CD4-positive, alpha-beta T cell treated with Interleukin-2 at 100 ng/mL for 4 hours (primary cell): ENCODE results near the gene MAPKAP1.

Experiments used
- DNase-seq: peaks from one replicate; pipeline ENCODE4 v3.0.0-alpha.2; 2020; ENCODE audit warnings: low spot score

MAPKAP1 gene

DNA sequence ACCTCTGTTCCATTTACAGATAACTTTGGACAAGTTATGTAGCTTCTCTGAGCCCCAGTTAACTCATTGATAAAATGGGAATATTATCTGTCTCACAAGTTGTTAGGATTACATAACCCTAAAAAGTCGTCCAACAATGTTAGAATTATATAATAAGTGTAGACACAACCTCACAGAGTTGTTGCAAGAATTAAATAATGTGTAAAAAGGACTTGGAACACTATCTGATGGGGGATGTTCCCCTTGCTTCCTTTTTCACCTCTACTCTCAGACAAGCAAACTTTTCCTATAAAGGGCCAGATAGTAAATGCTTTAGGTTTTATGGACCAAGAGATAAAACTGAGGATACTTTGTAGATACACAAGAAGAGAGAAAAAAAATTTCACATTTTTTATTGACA lies 251.9 kb downstream of the MAPKAP1 start:
- no peak for DNase-seq

DNA sequence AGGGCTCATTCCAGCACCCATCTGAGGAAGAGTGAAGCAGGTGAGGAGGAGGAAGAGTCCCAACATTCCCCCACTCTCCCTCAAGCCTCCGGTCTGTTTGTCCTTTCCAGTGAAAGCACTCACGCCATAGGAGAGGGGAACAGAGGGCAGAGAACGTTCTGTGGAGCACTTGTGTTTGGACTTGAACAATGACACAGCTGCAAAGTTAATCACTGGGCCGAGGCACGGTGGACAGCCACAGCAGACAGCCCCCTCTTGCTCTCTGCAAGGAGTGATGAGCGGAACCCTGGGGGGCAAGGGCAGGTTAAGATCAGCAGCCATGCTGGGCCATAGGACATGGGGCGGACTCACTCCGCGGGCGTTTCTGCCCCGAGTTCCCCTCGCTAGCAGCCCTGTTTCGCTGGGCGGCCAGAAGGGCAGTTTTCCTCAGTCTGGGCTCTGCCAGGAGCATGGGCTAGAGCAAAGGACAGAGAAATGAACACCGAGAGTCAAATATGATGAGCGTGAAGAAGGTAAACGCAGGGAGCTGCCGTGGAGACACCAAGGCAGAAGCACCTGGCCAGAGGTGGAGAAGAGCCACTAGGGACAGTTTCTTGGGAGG lies 259.7 kb downstream of the MAPKAP1 start:
- DNase-seq, result no peak

DNA sequence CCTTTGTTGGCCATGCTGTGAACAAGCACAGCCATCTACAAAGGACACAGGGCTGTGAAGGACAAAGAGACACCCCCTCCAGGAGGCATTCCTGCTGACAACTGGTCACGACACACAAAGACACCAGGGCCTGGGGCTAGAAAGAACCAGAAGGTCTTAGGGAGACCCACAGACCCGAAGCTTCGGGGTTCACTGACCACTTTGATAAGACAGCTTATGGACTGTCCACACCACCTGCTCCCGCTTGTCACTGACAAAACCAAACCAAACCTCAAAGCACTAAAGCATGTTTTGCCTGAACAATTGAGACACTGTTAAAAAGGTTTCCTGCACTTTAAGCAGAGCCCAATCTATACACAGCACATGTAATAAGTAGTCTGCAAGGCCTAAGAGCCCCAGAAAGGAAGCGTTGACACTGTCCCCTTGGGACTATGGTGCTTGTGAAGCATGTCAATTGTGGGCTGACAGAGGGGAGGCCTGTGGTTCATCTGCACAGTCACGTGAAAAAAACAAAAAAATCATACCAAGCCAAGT lies 260.4 kb downstream of the MAPKAP1 start:
- no peak for DNase-seq

DNA sequence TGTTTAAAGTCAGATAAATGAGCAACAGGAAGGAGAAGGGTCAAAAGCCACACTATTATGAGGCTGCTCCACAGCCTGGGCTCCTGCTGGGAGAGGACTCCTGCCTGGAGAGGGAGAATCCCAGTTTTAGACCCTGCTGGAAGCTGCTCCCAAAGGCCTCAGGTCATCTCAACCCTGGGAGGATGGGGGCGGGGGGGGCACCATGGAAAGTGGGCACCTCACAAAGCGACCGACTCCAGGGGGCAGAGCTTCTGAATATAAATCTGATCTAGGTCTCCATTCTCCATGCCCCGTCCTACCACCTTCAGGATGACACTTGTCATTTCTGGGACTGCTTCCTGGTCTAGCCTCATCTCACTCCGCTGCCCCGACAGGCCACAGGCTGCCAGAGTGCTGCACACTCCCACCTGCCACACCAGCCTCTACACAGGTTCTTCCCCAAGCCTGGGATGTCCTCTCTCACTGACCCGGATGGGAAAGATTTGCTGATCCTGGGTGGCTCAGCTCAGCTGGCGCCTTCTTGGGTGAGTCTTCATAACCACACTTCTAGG lies 262.0 kb downstream of the MAPKAP1 start:
- no peak for DNase-seq

DNA sequence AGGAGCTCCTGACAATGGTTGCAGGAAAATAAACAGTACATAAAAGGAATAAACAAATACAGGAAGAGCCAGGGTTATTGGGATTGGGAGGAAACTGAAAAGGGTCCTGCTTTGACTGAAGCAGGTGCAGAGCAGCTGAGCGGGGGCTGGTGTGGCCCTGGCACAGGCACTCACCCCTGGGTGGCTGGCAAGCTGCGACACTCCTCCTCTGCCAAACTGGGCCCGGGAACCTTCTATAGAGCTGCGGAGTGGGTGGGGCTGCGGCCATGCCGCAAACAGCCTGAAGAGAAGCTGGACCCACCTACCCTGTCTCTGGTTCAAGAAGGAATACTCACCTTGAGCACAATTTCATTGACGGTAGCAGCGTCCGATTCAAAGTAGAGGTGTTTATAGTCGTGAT lies 262.8 kb downstream of the MAPKAP1 start:
- no peak for DNase-seq

DNA sequence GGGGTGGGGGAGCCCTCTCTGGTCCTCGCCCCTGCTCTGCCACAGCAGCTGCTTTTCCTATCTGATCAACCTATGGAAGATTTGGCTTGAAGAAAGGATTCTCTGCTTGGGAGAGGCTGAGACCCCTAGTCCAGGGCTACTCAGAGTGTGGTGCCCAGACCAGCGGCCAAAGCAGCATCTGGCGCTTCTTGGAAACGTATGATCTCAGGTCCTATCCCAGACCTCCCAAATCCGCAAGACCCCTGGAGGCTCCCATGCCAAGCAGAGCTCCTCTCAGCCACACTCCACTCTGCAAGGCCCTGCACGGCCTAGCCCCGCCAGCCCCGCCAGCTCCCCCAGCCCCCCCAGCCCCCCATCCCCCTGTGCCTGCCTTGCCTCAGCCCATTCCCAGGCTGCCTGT lies 263.6 kb downstream of the MAPKAP1 start:
- no peak for DNase-seq

DNA sequence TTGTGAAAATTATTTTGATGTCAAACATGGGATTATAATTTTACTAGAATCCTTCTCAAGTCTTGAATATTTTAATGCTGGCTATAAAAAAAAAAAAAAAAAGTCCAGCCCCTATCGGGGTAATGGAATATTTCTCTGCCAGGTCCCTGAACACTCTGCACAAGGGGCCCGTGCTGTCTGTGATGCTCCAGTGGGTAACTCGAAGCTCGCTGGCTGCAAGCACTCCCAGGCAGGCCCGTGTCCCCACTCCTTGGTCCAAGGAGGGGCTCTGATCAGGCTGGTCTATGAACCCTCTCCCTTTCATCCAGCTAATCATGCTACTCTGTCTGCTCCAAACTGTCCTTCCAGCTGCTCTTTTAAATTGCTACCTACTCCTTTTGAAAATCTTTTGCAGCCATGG lies 264.6 kb downstream of the MAPKAP1 start:
- no peak for DNase-seq

DNA sequence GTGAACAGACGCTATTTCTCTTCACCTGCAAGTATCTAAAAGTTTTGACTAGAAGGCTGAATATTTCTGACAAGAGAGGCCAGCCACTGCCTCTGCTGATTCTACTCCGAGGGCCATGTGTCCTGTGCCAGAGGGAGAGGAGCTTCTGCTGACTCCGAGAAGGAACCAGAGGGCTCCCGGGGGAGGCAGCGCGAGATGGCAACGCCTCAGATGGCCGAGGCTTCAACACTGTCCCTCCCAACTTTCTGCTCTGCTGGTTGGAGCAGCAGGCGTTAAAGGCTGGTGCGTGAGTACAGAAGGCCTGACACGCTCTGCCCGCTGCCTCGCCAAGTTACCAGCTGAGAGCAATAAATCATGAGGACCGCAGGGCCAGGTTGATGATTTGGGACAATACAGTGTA lies 266.6 kb downstream of the MAPKAP1 start:
- no peak for DNase-seq

DNA sequence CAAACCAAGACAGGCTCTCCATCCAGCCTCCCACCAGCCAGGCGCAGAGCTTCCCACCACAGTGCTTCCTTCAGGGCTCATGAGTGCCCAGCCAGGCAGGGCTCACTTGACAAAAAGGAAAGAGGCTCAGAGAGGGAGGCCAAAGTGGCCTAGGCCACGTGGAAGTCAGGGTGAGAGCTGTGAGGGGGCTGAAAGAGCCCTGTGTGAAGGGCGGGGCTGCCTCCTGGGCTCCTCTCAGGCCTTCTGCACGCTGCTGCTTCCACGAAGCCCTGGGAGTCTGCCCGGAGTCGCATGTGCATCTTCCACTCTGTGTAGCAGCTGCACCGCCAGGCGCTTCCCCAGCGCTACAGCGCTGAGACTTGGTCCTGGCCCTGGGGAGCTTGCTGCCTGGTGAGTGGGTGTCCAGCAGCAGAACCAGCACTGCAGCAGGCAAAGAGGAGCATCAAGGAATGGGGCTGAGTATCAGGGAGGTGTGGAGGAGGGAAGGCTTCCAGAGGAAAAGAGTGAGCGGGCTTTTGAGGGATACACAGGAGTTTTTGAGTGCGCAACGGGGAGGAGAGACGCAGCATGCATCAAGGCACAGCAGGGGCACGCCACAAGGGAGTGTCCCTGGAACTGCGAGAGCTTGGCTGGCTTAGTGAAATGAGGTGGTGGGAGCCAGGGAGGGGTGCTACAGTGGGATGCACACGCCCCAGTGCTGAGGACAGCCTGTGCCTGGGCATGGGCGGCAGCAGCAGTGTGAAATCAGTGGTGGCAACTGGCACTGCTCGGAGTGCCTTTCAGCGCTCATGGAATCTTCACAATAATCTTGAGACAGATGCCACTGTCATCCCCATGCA lies 267.4 kb downstream of the MAPKAP1 start:
- no peak for DNase-seq

DNA sequence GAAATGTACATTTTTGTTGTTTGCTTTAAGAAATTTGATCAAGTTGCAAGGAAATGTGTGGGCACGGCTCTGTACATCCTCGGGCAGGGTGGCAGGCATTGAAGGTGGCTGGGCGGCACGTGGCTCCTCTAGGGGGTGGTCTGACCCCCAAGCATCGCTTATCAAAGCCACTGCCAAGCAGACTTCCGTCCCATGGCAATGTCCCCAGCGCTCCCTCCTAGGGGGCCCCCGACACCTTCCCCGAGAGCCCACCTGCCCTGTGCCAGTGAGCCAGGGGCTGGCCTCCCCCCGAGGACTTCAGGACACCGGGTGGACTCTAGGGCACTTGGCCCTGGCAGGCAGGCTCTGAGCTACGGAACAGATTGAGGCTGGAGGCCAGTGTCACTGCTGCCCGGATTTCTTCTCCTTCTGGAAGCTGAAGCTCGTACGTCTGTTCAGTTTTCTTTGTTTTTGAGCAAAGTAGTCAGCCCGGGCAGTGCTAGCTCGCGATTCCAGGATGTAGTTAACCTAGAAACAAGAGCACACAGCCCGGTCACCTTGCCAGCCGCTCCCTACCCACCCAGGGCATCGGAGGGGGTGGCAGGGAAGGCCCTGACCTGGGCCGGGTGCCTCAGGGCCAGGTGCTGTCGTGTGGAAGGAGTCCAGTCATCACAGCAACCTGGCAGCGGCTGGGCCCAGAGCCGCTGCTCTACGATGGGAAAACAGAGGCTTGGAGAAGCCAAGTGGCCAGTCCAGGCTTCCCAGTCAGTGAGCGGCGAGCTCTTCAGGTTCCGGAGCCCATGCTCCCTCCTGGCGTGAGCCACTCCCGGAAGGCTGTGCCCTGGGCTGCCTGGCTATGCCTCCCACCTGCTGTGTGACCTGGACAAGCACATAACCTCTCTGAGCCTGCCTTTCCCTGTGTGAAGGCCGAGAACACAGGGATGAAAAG lies 268.2 kb downstream of the MAPKAP1 start:
- DNase-seq, result no peak

DNA sequence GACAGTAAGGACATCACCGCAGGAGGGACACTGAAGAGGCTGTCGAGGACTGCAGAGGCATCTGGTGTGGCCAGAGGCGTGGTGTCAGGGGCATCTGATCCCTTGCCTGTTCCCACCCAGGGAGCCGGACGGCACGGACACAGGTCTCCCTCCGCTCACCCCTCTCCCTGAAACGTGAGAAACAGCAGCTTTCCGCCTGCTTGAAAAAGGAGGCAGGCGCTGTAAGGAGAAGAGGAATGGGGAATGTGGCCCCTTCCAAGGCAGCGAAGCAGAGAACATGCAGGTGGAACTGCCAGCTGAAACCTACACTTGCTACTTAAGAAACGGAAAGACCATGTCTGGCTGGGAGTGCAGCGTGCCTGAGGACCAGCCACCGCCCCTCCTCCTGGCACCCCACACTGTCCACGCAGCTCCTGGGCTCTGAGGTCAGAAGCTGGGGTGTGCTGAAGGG lies 269.2 kb downstream of the MAPKAP1 start:
- DNase-seq, result no peak

DNA sequence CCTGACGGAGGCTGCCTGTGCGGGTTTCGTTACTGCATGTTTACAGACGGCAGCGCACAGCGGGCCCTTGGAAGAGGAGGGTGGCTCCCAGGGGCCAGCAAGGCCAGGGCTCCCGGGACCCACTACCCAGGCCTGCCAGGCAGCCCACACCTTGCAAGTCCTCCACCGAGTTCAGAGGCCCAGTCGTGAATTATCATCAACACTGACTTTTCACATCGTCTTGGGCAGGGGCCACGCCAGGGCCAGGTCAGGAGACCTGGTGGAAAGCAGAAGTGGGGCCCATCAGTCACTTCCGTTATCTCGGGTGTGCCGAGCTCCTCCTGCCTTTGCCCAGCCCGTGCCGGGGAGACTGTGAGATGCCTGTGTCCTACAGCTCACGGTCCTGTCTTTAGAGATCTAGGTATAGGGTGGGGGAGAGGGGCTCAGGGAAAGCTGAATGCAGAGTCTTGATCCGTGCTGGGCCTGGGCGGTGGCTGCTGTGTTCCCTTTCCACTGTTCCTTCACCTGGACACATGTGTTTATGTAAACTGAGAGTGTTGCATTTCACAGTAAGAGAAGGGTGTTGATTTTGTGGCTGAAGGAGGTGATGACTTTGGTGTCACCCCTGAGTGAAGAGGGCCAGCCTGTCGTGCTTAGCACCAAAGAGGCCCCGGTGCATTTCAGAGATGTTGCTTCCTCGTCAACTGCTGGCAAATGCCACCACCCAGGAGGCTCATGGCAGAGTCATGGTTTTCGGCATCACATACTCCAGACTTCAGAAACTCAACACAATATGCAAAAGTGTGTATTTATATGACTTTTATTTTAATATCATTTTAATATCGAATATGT lies 270.2 kb downstream of the MAPKAP1 start:
- no peak for DNase-seq

DNA sequence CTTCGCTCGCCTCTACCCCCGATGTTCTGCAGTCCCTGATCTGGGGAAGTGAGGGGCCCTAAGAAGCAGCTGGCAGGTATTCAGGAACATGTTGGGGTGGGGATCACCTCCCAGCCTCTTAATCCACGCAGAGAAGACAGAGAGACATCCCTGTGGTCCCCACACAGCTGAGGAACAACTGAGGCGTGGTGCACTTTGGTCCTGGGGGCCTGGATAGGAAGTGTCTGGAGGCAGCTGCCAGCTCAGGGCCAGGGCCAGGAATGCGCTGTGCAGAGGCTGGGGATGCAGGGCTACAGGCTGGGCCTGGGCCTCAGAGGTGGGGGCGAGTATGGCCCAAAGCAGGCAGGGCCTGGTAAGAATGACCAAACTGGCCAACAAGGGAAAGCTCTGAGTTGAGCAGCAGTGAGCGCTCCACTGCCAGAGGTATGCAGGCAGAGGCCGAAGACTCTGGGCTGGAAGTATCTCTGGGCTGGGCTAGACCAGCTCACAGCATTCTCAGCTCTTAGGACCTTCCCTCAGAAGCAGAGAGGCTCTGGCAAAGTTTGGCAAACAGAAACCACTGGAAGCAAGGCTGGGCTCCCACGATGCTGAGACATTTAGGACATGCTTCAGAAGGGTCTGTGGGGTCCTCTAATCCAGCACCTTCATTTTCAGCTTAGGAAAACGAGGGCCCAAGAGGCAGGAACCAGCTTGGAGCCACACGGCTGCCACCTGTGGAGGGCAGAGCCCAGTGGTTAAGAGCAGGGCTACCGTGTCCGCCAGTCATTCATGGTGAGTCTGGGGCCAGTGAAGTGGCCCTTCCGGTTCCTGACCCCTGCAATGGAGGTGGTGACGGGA lies 271.0 kb downstream of the MAPKAP1 start:
- no peak for DNase-seq

DNA sequence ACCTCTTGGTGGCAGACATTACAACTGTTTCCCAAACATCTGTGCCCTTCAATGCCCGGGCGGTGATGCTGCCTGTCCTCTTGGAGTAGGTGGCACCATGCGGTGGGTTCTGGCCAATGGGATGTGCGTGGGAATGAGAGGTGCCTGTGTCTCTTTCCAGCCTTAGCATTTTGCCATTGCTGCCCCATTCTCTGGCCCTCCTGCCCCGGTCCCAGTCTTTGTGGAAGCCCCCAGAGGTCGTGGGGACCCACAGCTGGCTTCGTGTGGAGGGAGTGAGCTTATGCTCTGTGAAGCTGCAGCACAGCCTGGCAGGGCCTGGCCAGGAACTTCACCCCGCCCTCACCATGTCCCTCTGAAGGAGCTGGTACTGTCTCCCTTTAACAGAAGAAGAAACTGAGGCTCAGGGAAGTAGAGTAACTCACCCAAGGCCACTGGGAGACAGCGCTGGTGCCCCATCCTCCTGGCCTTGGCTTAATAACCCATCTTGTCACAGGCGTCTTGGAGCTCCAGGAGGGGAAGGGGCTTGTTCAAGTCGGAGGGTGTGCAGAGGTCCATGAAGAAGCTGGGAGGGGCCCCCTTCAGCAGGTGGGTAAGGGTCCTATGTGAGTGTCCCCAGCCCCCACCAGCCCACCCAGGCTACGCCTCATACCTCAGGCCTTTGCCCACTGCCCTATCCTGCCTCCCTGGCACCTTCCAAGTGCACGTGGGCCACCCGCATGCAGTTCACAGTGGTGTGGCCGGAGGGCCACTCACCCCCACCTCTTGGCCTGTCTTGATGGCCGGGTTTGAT lies 271.8 kb downstream of the MAPKAP1 start:
- DNase-seq, result no peak

DNA sequence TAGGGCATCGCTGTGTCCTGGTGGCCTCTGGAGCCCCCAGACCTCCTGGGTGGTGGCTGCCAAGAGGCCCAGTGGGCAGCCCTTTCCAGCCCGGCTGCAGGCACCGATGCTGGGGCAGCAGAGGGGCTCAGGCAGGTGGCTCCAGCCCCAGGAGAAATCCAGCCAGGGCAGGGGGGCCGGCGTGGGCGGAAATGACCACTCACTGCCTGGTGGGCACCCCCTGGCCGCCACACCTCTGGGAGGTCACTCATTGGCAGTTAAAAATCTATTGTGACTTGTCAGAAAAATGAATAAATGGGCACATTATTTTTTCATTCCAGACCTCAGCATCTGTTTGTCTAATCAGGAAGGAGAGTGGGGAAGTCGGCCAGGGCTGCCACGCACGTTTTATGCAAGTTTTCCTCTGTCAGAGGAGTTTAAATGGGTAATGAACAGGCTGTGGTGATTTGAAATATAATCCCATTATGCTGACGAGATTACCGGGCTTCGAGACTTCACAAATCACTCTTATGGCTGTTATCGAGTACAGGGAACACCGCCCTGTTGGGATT lies 273.5 kb downstream of the MAPKAP1 start:
- DNase-seq, result no peak

DNA sequence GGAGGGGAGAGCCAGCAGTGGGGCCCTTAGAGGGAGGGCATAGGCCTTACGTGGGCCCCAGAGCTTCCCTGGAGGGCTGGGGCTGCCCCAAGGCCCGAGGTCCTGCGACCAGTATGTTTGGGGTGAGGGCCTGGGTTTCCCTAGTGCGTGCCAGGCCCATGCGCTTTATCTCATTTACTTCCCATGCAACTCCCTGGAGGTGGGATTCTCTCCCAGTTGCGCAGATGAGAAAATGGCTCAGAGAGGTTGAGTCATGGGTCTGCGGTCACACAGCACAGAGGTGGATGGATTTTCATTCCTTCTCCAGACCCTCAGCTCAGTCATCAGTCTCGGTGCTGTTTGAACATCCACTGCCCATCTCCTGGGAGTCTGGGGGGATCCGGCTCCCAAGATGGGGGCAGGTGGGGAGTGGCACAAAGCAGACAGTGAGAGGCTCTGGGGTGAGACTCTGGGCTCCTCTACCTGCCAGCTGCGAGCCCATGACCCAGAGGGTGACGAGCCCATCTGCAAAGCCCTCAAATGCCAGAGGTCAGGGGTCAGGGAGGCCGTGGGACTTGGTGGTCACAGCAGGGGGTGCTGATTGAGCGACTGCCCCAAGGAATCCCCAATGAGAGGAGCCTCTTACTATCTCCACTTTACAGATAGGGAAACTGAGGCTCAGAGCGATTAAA lies 274.2 kb downstream of the MAPKAP1 start:
- no peak for DNase-seq

DNA sequence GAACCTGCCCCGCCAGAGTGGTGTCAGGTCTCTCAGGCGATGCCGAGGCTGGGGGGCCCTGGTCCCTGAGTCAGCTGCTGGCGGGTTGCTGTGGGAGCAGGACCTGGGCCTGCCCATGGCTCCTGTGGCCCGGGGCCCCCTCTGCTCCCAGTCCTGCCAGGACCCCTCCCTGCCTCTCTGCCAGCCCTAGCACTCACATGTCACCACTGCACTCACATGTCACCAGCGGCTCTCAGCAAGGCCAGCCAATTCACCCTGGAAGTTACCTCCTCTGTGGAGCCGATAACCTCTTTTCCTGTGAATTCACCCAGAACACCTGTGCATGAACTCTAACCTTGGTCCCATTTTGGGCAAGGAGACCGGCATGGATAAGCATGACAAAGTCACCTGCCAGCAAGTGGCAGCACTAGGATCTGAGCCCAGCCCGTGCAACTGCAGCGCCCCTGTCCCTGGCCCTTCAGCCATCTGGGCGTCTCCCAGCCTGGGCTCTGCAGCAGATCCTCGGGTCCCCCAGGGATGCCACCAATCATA lies 275.2 kb downstream of the MAPKAP1 start:
- DNase-seq, result no peak

DNA sequence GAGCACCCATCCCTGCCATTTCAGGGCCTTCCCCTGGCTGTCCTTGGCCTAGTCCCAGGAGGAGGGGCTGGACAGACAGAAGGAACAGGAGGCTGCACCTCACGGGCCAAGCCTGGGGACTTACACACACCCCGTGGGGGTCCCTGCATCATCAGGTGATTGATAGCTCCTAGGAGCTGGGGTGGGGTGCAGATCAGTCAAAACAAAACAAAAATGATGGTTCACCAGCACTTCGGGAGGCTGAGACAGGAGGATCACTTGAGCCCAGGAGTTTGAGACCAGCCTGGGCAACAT lies 276.0 kb downstream of the MAPKAP1 start:
- no peak for DNase-seq
